Measurements from ENCODE around the gene CACNA1F. TPM values are rescaled to one million over a fixed set of nuclear protein-coding genes. Genes with fewer than 3 reads are reported as not detected.

CACNA1F gene
- total and polyA plus RNA-seq, 8 donors = 0.06 to 6.1 (median 0.27) TPM; not detected in 2

GRCh38 chrX:49227726-49228125, 5.4 kb downstream of the CACNA1F start:
- Histone ChIP-seq H3K9me3 (no peaks in the 10 kb centered on the region), H3K36me3 (no peaks in the 10 kb centered on the region), H3K27me3 (peaks cover 0 to 15% (median 0%) of the 10 kb centered on the region in 3 donors), H3K4me3 (no peak overlapping the region), H3K4me1 (peaks cover 0 to 17% (median 4%) of the 10 kb centered on the region in 4 donors), H3K27ac (no peak overlapping the region)
- DNase-seq = no peak
- intact Hi-C loops (cut with DNase I; ENCODE audit: low total_unique reads) = no loop called here
- 60 to 89% (median 83%) methylated on average over 2 of the region's 2 CpGs for WGBS, 5 donors
- TF ChIP-seq POLR2A (IDR thresholded peaks at IDR 0.05) (no peak), EP300 (IDR thresholded peaks at IDR 0.05) (no peak), CTCF (IDR thresholded peaks at IDR 0.05) (no peak), POLR2AphosphoS5 (IDR thresholded peaks at IDR 0.05) (no peak)

- 84 to 92% (median 90%) methylated on average over 7 to 9 of the region's 9 CpGs; no CpG with 5 or more reads in 1 of the 5 donors for WGBS, 5 donors
- no peak for DNase-seq
Observed at GRCh38 chrX:49226946-49227345, 6.2 kb downstream of the CACNA1F start.

GRCh38 chrX:49225858-49226257, 7.3 kb downstream of the CACNA1F start:
- no peak for TF ChIP-seq CTCF (IDR thresholded peaks at IDR 0.05)
- Histone ChIP-seq H3K4me3 (no peak overlapping the region), H3K36me3 (no peaks in the 10 kb centered on the region), H3K9me3 (no peaks in the 10 kb centered on the region), H3K4me1 (peaks cover 0 to 10% (median 4%) of the 10 kb centered on the region in 4 donors), H3K27me3 (peaks cover 0 to 15% (median 0%) of the 10 kb centered on the region in 3 donors), H3K27ac (no peak overlapping the region)
- intact Hi-C loops (cut with DNase I; ENCODE audit: low total_unique reads) = no loop called here
- no peak for DNase-seq
- 58 to 78% (median 64%) methylated on average over 1 to 14 of the region's 14 CpGs for WGBS, 5 donors

More at GRCh38 chrX:49226946-49227345, 6.2 kb downstream of the CACNA1F start:
- Histone ChIP-seq H3K4me1 (peaks cover 0 to 17% (median 4%) of the 10 kb centered on the region in 4 donors), H3K4me3 (no peak overlapping the region), H3K27ac (no peak overlapping the region), H3K9me3 (no peaks in the 10 kb centered on the region), H3K36me3 (no peaks in the 10 kb centered on the region), H3K27me3 (peaks cover 0 to 15% (median 0%) of the 10 kb centered on the region in 3 donors)
- TF ChIP-seq CTCF (IDR thresholded peaks at IDR 0.05) = no peak
- TF ChIP-seq EP300 (IDR thresholded peaks at IDR 0.05) = no peak
- no peak for TF ChIP-seq POLR2AphosphoS5 (IDR thresholded peaks at IDR 0.05)
- TF ChIP-seq POLR2A (IDR thresholded peaks at IDR 0.05) = no peak
- intact Hi-C loops (cut with DNase I; ENCODE audit: low total_unique reads) = no loop called here

- no peaks in the 10 kb centered on the region for H3K36me3 ChIP-seq
- H3K4me1 ChIP-seq = no peaks in the 10 kb centered on the region
- intact Hi-C loops (cut with DNase I; ENCODE audit: low total_unique reads) = no loop called here
- H3K27ac ChIP-seq = no peak overlapping the region
- DNase-seq = no peak
- no peak for TF ChIP-seq CTCF (IDR thresholded peaks at IDR 0.05)
- no peak for TF ChIP-seq POLR2A (IDR thresholded peaks at IDR 0.05)
- no peak for TF ChIP-seq POLR2AphosphoS5 (IDR thresholded peaks at IDR 0.05)
- TF ChIP-seq EP300 (IDR thresholded peaks at IDR 0.05) = no peak
- H3K9me3 ChIP-seq = no peaks in the 10 kb centered on the region
- H3K4me3 ChIP-seq = no peak overlapping the region
- peaks cover 0 to 15% (median 0%) of the 10 kb centered on the region in 3 donors for H3K27me3 ChIP-seq
- 46 to 71% (median 61%) methylated on average over 2 of the region's 2 CpGs for WGBS, 5 donors
Observed at GRCh38 chrX:49221868-49222267, 11.3 kb downstream of the CACNA1F start.

All from stomach (tissue), 9 donors.